HG03108 (cell line): ENCODE results near the gene ATP6V1B1.

ENCODE experiments used
- ATAC-seq: cut with Tn5 transposase; IDR thresholded peaks from one replicate; pipeline ENCODE4 v1.9.1; 2021; ENCODE audit warnings: moderate library complexity; ENCODE audit not compliant: unreplicated experiment

Gene ATP6V1B1

GRCh38 chr2:70935468-70936164 lies at the start of gene ATP6V1B1:
TSS of gene ATP6V1B1 (plus strand) at chr2:70935900. CDS start at chr2:70935955, 55 bp downstream.
- no peak for ATAC-seq

DNA sequence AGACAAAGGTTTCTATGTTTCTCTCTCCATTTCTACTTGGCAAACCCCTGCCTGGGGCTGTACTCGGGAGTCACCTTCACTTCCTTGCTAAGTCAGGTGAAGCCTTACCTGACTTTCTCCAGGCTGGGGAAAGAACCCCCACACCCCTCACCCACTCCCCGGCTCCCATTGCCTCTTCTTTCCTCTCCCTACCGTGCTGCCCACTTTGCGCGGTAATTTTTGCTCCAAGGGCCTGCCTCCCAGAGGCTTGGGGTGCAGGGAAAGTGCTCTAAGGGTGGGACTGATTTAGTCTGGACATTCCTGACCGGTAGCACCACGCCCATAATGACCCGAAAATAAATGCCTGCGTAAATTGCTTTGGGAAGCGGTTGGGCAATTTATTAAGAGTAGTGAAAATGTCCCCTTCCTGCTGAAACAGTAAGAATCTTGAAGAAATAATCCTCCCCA lies 49.1 kb upstream of the ATP6V1B1 start:
- no peak for ATAC-seq

GRCh38 chr2:70887208-70887549 lies 48.5 kb upstream of the ATP6V1B1 start:
- ATAC-seq, result no peak

GRCh38 chr2:70887550-70888246 lies 48.0 kb upstream of the ATP6V1B1 start:
- ATAC-seq, result no peak

GRCh38 chr2:70888366-70888922 lies 47.3 kb upstream of the ATP6V1B1 start:
- no peak for ATAC-seq

DNA sequence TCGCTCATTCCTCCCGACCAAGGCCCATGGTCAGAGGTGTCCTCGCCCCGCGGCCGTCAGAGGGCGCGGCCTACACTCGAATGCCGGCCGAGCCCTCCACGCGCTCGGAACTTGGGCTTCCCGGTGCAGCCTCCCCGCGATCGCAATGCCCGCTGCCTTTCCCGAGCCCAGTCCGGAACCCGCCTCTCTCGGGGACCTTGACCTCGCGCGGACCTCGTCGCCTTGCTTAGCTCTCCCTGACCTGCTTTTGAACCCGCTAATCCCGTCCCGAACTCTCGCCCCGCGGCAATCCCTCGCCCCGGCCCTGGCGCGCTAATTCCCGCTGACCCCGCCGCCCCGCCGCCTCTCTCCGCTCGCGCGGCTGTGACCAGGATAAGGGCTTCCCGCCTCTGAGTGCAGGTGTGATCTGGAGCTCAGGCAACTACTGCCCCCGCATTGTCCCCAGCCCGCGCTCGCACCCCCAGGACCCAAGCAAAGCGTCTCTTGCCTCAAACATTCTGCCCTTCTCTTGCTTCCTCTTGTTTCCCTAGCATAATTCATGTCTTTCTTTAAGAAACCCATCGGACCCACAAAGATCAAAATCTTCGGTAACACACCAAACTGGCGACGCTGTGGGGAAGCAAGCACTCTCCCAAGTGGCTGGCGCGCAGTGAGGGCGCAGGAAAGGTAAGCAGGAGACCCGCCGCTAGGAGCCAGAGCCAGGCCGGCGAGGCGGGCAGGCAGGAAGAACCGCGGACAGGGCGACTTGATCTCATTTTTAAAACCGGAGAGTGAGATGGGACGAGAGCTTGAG lies 46.6 kb upstream of the ATP6V1B1 start:
- ATAC-seq, result no peak

DNA sequence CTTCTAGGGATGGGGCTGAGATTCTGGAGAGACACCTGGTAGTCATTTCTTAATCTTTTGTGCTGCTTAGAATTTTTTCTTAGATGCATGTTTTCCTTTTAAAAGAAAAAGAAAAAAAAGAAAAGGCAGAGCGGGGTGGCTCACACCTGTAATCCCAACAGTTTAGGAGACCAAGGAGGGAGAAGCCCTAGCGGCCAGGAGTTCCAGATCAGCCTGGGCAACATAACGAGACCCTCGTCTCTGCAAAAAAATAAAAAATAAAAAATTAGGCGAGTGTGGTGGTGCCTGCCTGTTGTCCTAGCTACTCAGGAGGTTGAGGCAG lies 46.0 kb upstream of the ATP6V1B1 start:
- no peak for ATAC-seq

GRCh38 chr2:70890469-70891065 lies 45.1 kb upstream of the ATP6V1B1 start:
- no peak for ATAC-seq

DNA sequence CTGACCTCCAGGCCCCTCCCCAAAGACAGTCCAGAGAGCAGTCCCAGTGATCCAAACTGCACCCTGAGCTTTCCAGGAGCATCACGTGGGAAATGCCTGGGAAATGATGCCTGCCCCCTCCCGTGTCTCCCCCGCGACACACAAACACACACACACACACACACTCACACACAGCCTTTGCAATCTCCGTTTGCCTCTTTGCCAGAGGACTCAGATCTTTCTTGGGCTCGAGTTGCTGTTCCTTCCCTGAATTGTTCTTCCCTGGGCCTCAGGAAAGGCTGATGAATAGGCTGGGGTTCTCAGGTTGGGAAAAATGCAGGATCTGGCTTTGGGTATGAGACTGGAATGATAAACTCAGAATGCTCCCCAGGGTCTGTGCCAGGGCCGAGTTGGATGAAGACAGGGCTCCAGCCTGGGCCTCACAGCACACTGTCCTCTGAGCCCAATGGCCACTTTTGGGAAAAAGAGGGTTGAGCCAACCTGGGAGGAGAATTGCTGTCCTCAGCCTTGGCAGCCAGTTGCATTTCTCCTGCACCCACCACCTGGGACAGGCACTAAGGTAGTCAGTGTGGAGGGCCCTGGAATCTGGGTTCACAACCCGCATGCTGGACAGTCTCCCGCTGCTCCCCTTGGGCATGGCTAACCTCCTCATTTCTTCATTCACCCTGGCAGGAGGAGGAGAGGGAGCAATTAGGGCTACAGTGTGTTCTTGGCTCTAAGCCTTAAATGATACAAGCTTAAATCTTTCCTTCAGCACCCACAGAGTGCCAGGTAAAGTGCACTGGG lies 43.9 kb upstream of the ATP6V1B1 start:
- no peak for ATAC-seq

- ATAC-seq, result no peak
These were observed 43.0 kb upstream of the ATP6V1B1 start for GRCh38 chr2:70892750-70893149.

GRCh38 chr2:70893186-70893585 lies 42.5 kb upstream of the ATP6V1B1 start:
- no peak for ATAC-seq

DNA sequence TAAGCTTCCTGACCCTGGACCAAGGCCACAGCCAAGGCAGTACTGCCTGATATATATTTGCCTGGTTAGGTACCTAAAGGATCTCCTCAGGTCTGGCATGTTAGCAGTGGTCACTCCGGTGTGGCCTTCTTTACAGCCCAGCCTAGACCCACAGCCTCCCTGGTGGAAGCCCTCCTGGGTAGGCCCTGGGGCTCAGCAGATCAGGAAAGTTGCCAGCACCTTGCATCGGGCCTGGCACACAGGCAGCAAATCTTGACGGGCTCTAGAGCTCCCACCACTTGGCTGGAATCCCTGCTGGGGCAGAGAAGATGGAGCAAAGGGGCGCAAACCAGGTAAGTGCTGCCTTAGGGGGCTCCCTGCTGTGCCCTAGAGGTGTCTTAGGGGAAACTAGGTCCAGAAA lies 40.9 kb upstream of the ATP6V1B1 start:
- no peak for ATAC-seq

DNA sequence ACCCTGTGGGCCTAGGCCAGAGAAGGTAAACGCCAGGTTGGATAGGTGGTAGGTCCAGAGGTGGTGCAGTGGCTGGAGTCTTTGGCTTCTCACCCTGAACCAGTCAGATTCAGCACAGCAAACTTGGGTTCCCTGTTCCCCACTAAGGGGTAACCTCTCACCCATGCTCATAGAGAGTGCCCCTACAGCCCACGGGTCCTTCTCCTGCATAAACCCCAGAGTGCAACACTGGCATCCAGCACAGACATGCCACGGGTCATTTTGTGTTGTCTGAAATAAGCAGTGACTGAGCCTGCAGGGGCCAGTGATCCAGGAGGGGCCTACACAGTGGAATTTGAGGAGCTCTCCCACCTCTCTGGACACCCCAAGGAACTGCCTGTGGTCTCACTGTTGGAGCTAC lies 40.5 kb upstream of the ATP6V1B1 start:
- no peak for ATAC-seq

DNA sequence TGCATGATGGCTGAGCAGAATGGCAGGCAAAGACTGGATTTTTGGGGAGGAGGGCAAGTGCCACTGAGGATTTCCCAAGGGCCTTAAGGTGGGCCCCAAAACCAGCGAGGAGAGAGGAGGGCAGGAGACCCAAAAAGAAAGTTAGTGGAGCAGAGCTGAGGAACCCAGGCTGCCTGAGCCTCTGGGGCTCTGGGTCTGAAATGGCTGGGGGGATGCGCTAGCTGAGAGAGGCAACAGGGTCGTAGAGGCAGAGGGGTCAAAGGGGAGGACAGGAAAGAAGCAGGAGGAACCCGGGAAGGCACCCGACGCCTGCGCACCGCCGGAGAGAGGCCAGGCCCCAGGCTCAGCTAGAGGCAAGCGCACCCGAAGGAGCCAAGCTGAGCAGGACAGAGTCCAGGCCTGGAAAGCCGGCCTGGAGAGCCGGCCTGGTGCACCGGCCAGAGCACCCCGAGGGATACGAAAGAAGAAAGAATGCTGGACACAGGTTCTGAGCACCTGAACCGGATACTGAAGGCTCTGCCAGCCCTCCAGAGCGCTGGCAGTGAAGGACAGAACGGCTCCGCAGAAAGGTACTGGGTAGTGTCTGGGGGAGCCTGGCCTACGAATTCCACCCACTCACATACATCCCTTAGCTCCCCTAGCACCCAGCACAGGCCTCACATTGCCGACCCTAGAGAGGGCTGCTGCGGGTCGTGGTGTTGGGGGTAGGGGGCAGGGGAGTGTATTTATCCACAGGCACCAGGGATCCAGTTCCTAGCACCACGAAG lies 39.5 kb upstream of the ATP6V1B1 start:
- ATAC-seq, result no peak

- no peak for ATAC-seq
These were observed 38.9 kb upstream of the ATP6V1B1 start for GRCh38 chr2:70896765-70897202.

GRCh38 chr2:70897203-70897976 lies 38.3 kb upstream of the ATP6V1B1 start:
- no peak for ATAC-seq

DNA sequence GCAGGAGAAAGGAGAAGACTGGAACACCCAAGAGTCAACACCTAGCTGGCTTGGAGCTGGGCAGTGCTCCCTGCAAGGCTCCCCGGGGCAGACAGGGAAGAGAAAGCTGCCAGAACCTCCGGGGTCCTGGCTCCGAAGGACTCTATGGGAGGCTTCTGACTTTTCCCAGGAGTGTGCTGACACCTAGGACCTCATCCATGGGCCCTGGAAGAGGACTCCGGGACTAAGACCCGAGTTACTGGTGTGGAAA lies 37.8 kb upstream of the ATP6V1B1 start:
- no peak for ATAC-seq

DNA sequence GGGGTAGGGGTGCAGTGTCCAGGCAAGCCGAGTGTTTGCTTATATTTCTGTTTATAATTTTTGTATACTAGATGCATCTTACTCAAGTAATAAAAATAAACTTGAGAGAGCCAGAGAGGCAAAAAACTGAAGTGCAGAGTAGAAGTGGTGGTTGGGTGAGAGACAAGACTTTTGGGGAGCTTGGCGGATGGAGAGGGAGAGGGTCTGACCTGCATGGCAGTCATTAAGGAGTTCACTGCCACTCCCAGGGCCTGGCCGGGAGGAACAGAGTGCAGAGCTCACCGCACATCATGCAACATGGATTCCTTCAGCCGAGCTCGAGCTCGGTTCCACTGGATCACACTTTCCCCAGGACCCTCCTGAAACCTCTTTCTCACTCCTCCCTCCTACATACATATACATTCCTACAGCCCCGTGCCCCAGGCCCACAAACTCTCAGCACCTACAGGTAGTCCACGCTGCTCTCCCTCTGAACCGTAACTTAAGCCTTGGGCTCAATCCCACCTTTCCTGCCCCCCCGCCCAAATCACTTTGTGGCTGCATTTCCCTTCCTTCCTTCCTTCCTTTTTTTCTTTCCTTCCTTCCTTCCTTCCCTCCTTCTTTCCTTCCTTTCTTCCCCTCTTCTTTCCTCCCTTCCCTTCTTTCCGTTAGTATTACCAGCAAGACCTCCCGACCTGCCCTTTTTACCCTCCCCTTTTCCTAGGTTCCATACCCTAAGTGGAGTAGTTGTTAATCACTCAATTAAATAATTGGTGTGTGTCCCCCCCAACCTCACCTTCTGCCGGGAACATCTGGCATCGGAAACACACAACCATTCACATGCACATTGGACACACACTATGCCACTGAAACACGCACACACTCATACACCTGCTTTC lies 37.1 kb upstream of the ATP6V1B1 start:
- no peak for ATAC-seq
